Measurements from ENCODE around the gene ASCL1.
A peak's percentile ranks its signal among the peaks of the same experiment; 100 is the strongest.

ASCL1 gene

DNA sequence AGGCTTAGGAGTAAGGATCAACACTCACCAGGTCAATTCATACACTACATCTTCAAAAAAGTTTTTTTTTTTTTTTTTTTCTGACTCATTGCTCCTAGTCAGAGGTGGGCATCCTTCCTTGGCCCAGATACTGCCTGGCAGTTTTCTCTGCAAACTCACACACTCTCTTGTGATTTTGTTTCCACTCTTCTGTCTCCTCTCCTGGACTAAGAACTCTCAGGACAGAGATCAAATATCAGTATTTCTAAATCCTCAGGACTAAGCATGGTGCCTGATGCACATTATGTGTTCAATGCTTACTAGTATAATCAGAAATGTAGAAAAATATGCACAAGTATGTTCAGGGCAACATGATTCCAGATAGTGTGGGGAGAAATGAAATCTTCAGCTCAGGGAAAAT lies 30.3 kb upstream of the ASCL1 start:
- Histone ChIP-seq H3K27ac (no peak overlapping the region), H3K4me3 (no peak overlapping the region)
- DNase-seq (ENCODE audit: low spot score): no peak
- TF ChIP-seq, protein P1, sequence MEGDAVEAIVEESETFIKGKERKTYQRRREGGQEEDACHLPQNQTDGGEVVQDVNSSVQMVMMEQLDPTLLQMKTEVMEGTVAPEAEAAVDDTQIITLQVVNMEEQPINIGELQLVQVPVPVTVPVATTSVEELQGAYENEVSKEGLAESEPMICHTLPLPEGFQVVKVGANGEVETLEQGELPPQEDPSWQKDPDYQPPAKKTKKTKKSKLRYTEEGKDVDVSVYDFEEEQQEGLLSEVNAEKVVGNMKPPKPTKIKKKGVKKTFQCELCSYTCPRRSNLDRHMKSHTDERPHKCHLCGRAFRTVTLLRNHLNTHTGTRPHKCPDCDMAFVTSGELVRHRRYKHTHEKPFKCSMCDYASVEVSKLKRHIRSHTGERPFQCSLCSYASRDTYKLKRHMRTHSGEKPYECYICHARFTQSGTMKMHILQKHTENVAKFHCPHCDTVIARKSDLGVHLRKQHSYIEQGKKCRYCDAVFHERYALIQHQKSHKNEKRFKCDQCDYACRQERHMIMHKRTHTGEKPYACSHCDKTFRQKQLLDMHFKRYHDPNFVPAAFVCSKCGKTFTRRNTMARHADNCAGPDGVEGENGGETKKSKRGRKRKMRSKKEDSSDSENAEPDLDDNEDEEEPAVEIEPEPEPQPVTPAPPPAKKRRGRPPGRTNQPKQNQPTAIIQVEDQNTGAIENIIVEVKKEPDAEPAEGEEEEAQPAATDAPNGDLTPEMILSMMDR (IDR thresholded peaks at IDR 0.05): no peak

DNA sequence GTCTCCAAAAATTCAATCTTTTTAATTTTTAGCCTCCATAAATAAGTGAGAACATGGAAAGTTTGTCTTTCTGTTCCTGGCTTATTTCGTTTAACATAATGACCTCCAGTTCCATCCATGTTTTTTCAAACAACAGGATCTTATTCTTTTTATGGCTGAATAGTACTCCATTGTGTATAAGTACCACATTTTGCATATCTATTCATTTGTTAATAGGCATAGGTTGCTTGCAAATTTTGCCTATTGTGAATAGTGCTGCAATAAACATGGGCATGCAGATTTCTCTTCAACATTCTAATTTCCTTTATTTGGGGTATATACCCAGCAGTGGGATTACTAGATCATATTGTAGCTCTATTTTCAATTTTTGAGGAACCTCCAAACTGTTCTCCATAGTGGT lies 24.3 kb upstream of the ASCL1 start:
- DNase-seq (ENCODE audit: low spot score): no peak
- H3K27ac ChIP-seq: no peak overlapping the region
- no peak overlapping the region for H3K4me3 ChIP-seq
- TF ChIP-seq, protein P1 (IDR thresholded peaks at IDR 0.05): no peak

DNA sequence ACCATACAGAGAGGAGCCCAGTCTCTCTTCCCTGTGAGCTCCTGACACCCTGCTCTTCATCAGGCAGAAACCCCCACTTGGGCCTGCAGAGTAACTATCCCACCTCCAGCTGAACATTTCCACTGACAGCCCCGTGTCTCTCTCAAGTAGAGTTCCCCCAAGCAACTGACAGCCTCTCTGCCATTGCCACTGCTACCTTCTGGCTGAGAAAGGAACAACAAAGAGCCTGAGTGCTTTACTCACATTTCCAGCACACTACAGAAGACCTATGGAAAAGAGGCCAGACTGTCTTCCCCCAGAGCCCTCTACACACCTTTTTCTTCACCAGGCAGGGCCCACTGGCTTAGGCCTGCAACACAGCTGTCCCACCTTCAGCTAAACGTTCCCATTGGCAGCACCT lies 18.4 kb upstream of the ASCL1 start:
- DNase-seq (ENCODE audit: low spot score): no peak
- H3K4me3 ChIP-seq: no peak overlapping the region
- TF ChIP-seq, protein P1 (IDR thresholded peaks at IDR 0.05): no peak
- H3K27ac ChIP-seq: no peak overlapping the region

GRCh38 chr12:102939670-102940222 lies 17.7 kb upstream of the ASCL1 start:
- no peak overlapping the region for H3K4me3 ChIP-seq
- TF ChIP-seq, protein P1 (IDR thresholded peaks at IDR 0.05): no peak
- no peak for DNase-seq (ENCODE audit: low spot score)
- H3K27ac ChIP-seq: no peak overlapping the region

- Histone ChIP-seq H3K4me3 (no peak overlapping the region), H3K27ac (no peak overlapping the region)
- DNase-seq (ENCODE audit: low spot score): no peak
- TF ChIP-seq, protein P1 (IDR thresholded peaks at IDR 0.05): no peak
These were observed 11.4 kb upstream of the ASCL1 start for GRCh38 chr12:102946042-102946441.

- TF ChIP-seq, protein P1 (IDR thresholded peaks at IDR 0.05): peak; percentile 62
- no peak for DNase-seq (ENCODE audit: low spot score)
- Histone ChIP-seq H3K4me3 (no peak overlapping the region), H3K27ac (no peak overlapping the region)
These were observed 8.5 kb upstream of the ASCL1 start for GRCh38 chr12:102948941-102949352.

DNA sequence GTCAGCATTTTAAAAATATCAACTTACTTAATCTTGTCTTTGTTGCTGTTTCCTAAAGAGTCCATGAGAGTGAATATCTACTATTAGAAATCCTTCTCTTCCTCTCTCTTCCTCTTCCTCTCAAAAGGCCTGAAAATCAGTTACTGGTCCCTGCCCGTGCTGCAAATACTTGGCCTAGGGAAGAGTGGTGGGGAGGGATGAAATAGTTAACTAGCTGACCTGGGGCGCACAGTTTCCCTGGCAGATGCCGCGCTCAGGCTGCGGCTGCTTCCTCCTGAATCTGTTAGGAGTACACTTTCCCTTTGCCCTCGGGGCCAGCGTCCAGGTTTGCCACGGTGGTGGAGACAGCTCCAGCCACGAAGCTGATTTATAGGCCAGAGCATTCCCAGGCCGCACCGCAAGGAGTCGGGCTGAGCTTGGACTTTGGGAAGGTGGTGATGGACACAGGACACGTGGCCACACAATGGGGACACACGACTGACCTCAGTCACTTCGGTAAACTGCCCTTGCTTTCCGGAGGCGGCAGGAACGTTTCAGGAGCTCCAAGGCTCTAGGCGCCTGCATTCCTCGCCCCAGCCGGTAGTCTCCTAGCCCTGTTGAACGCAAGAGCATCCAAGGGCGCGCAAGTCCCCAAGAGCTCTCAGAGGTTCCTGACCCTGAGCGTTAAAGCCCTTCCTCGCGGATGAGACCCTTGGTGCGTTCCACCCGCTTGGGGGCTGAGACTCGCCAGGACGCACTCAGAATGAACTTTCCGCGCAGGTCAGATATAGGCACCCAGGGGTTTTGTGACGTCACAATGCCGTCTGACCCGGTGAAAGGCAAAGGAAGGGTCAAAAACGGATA lies 7.1 kb upstream of the ASCL1 start:
- DNase-seq (ENCODE audit: low spot score): no peak
- no peak overlapping the region for H3K27ac ChIP-seq
- no peak overlapping the region for H3K4me3 ChIP-seq
- TF ChIP-seq, protein P1 (IDR thresholded peaks at IDR 0.05): no peak
